H1 (cell line): ENCODE results near the gene RFX2.

Source experiments
- BRCA1 ChIP-seq: IDR thresholded peaks from 2 replicates; pipeline ENCODE4 v1.6.1; 2012; ENCODE audit warnings: low read depth, low read length, improper control_type of control experiment
- EZH2 ChIP-seq: fragments of 200-600 bp; sonication (generic); IDR thresholded peaks from 2 replicates; pipeline ENCODE4 v1.7.1; 2012; ENCODE audit warnings: low read depth, mild to moderate bottlenecking, moderate library complexity, low read length, inconsistent platforms; ENCODE audit not compliant: severe bottlenecking
- PHF8 ChIP-seq: fragments of 200-600 bp; sonication (generic); conservative IDR thresholded peaks from 2 replicates; pipeline ENCODE4 v1.7.1; 2012; ENCODE audit warnings: low read depth, mild to moderate bottlenecking, inconsistent platforms, low read length, moderate library complexity
- SIN3A ChIP-seq, 2 experiments: IDR thresholded peaks in 1 of 2; conservative IDR thresholded peaks in 1 of 2; 2 replicates each; pipeline ENCODE4 v1.6.1; 2011 to 2012; ENCODE audit warnings: low read length in 2 of 2, improper control_type of control experiment in 1 of 2, low read depth in 1 of 2, mild to moderate bottlenecking in 1 of 2
- SIX5 ChIP-seq: IDR thresholded peaks from 2 replicates; pipeline ENCODE4 v1.6.1; 2011; ENCODE audit warnings: mild to moderate bottlenecking, low read depth, low read length
- SP1 ChIP-seq: IDR thresholded peaks from 2 replicates; pipeline ENCODE4 v1.6.1; 2011; ENCODE audit warnings: low read depth, low read length
- TAF1 ChIP-seq: IDR thresholded peaks from 2 replicates; pipeline ENCODE4 v1.6.1; 2011; ENCODE audit warnings: mild to moderate bottlenecking, low read depth, low read length
- TF ChIP-seq, protein P1 (sequence below), 3 experiments: IDR thresholded peaks; 1 replicate in 2 of 3; 2 replicates in 1 of 3; pipeline versions ENCODE4 v1.5.1 to v1.6.1; 2011; ENCODE audit warnings: low read length in 3 of 3, mild to moderate bottlenecking in 3 of 3, inconsistent platforms in 2 of 3, low read depth in 1 of 3, moderate library complexity in 1 of 3; ENCODE audit not compliant: insufficient read depth in 1 of 3; ENCODE audit errors: control extremely low read depth in 1 of 3
- TF ChIP-seq, protein P2 (sequence below): IDR thresholded peaks from 2 replicates; pipeline ENCODE4 v1.6.1; 2012; ENCODE audit warnings: low read length, inconsistent platforms

DNA sequence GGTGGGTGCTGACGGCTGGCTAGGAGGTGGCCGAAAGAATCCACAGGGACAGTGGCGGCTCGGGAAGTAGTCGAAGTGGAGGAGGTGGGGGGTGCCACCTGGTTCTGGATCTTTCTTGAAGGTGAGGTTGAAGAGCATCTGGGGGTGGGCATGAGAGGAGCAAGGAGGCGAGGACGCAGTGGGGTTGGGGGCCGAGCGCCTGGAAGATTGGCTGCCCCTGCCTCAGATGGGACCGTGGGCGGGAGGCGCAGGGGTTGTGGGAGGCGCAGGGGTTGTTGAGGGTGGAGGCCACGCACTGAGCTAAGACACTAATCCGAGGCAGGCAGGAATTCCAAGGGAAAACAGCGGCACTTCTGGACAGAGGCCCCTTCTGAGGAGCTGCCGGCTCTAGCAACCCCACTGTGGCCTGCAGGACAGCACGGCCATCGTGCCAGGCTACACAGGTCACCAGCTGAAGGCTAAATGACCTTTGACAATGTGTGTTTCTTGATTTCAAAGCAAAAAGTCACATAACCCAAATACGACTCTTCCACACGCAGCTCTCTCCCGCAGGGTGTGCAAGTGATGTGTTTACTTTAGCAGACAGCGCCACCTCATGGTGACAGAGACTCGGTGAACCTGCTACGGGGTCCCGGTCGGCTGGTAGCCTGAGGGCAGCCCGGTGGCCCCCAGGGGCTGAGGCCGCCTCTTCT, 88.3 kb downstream of the RFX2 start:
- TF ChIP-seq EZH2 (no peak), SIX5 (no peak), BRCA1 (no peak), SIN3A (conservative IDR thresholded peaks at IDR 0.05 in 1 of 2, IDR thresholded peaks at IDR 0.05 in 1 of 2; ENCODE audit: low read depth in 1 of 2, low read length in 2 of 2) (0 out of 4 replicates have a peak, but pooled peaks of 1 of the 2 experiments have one; percentile 37), SP1 (no peak), PHF8 (no peak), TAF1 (no peak)
- TF ChIP-seq, protein P1, sequence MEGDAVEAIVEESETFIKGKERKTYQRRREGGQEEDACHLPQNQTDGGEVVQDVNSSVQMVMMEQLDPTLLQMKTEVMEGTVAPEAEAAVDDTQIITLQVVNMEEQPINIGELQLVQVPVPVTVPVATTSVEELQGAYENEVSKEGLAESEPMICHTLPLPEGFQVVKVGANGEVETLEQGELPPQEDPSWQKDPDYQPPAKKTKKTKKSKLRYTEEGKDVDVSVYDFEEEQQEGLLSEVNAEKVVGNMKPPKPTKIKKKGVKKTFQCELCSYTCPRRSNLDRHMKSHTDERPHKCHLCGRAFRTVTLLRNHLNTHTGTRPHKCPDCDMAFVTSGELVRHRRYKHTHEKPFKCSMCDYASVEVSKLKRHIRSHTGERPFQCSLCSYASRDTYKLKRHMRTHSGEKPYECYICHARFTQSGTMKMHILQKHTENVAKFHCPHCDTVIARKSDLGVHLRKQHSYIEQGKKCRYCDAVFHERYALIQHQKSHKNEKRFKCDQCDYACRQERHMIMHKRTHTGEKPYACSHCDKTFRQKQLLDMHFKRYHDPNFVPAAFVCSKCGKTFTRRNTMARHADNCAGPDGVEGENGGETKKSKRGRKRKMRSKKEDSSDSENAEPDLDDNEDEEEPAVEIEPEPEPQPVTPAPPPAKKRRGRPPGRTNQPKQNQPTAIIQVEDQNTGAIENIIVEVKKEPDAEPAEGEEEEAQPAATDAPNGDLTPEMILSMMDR (IDR thresholded peaks at IDR 0.05; ENCODE audit: control extremely low read depth in 1 of 3, insufficient read depth in 1 of 3, low read depth in 1 of 3, low read length in 3 of 3), result peak; percentile 84 to 93 (median 85)
- TF ChIP-seq, protein P2, sequence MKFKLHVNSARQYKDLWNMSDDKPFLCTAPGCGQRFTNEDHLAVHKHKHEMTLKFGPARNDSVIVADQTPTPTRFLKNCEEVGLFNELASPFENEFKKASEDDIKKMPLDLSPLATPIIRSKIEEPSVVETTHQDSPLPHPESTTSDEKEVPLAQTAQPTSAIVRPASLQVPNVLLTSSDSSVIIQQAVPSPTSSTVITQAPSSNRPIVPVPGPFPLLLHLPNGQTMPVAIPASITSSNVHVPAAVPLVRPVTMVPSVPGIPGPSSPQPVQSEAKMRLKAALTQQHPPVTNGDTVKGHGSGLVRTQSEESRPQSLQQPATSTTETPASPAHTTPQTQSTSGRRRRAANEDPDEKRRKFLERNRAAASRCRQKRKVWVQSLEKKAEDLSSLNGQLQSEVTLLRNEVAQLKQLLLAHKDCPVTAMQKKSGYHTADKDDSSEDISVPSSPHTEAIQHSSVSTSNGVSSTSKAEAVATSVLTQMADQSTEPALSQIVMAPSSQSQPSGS, result no peak
